ENCODE data around the gene TBX21. TPM values are rescaled to one million over a fixed set of nuclear protein-coding genes. Genes with fewer than 3 reads are reported as not detected.

TBX21 gene
- total RNA-seq, 2 experiments from 2014 or later = 61.7 to 61.9 TPM

GRCh38 chr17:47704736-47705135 is 28.3 kb upstream of the TBX21 start:
- Mint-ChIP-seq H3K4me3 (peak overlapping the region; percentile 76), H3K4me1 (peaks cover 71% of the 10 kb centered on the region), H3K9me3 (no peaks in the 10 kb centered on the region), H3K27ac (peak overlapping the region; percentile 97), H3K36me3 (peaks cover 14% of the 10 kb centered on the region), H3K27me3 (no peaks in the 10 kb centered on the region)
- DNase-seq = no peak

DNA sequence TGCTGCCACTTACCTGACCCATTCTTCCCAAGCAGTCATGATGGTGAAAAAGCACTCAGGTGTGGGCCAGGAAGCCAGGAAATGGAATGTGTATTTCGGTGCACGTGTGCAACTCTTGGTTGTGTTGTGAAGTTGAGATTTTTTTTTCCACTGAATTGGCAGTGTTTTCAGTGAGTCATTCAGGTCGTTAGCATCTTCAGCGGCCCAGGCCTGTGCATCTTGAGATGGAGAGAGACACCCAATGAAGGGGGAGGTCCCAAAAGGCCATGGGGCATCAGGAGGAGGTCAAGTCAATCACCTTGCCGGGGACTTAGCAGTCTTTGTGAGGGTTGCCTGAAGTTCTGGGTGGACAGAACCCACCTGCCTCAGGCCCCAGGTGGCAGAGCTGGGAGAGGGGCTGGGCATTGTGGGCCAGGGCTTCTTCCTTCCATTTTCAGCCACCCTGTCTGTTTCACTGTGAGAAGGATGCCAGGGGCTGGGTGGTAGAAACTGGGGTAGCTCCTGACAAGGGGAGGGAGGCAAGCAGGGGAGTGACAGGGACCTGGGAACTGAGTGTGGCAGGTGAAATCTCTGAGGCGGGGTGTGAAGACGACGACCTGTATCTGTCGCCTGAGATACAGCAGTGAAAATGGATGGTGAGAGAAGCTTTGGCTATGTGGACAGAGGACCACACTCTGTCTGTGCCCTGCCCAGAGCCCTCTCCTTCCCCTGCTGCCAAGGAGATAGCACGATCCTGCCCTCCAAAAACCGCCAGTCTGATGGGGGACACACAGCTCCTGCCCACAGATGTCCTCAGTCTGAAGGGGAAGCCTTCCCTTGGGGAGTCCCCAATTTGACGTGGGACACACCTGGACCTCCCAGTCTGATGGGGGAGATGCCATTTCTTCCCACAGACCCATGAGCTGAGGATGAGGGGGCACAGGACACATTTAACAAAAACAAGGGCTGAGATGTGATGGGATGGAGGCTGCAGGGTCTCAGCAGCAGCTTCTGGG is 27.2 kb upstream of the TBX21 start:
- Mint-ChIP-seq H3K4me3 (peak overlapping the region; percentile 76), H3K4me1 (peaks cover 74% of the 10 kb centered on the region), H3K36me3 (peaks cover 17% of the 10 kb centered on the region), H3K27me3 (no peaks in the 10 kb centered on the region), H3K9me3 (no peaks in the 10 kb centered on the region), H3K27ac (peak overlapping the region; percentile 97)
- DNase-seq = peak; percentile 71

- peak overlapping the region; percentile 97 for H3K27ac Mint-ChIP-seq
- H3K4me3 Mint-ChIP-seq = no peak overlapping the region
- H3K9me3 Mint-ChIP-seq = no peaks in the 10 kb centered on the region
- no peak for DNase-seq
- H3K27me3 Mint-ChIP-seq = no peaks in the 10 kb centered on the region
- H3K36me3 Mint-ChIP-seq = peaks cover 24% of the 10 kb centered on the region
- peaks cover 73% of the 10 kb centered on the region for H3K4me1 Mint-ChIP-seq
Observed at GRCh38 chr17:47707056-47707804, 25.8 kb upstream of the TBX21 start.

DNA sequence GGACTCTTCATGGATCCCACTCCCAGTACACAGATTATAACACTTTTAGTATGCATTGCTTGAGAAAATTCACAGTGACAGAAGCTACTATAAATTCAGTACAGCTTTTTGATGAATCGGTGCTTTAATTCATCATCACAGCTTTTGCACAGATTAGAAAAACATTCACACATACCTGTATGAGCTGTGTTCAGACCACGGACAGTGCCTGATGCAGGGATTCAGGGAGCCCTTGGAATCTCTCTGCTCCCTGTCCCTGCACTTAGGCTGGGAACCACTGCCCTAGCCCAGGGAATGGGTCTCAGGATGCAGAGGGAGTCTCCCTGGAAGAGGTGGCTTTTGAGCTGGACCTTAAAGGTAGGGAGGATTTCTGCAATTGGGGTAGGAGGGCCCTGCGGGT is 25.2 kb upstream of the TBX21 start:
- Mint-ChIP-seq H3K9me3 (no peaks in the 10 kb centered on the region), H3K27ac (no peak overlapping the region), H3K27me3 (no peaks in the 10 kb centered on the region), H3K36me3 (peaks cover 24% of the 10 kb centered on the region), H3K4me3 (no peak overlapping the region), H3K4me1 (peaks cover 75% of the 10 kb centered on the region)
- no peak for DNase-seq

DNA sequence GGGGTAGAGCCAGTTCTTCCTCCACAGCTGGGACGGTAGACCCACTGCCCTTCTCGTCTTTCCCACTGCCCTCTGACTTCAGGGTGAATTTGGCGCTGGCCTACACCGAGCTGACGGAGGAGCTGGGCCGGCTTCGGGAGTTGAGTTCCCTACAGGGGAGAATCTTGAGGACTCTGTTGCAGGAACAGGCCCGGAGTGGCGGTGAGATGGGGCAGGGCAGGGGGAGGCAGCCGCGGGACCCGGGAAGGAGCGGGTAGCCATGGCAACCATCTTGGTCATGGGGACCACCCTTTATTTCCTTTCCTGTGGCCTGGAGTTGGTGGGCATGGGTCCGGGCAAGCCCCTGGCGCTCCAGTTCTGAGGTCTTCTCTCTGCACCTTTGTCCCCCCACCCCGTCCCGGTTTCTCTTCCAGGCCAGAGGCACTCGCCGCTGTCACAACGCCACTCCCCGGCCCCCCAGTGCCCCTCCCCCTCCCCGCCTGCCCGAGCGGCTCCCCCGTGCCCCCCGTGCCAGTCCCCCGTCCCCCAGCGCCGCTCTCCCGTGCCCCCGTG is 24.6 kb upstream of the TBX21 start:
- no peak for DNase-seq
- H3K36me3 Mint-ChIP-seq = peaks cover 24% of the 10 kb centered on the region
- H3K4me1 Mint-ChIP-seq = peaks cover 73% of the 10 kb centered on the region
- no peaks in the 10 kb centered on the region for H3K9me3 Mint-ChIP-seq
- H3K27ac Mint-ChIP-seq = no peak overlapping the region
- no peaks in the 10 kb centered on the region for H3K27me3 Mint-ChIP-seq
- H3K4me3 Mint-ChIP-seq = no peak overlapping the region

DNA sequence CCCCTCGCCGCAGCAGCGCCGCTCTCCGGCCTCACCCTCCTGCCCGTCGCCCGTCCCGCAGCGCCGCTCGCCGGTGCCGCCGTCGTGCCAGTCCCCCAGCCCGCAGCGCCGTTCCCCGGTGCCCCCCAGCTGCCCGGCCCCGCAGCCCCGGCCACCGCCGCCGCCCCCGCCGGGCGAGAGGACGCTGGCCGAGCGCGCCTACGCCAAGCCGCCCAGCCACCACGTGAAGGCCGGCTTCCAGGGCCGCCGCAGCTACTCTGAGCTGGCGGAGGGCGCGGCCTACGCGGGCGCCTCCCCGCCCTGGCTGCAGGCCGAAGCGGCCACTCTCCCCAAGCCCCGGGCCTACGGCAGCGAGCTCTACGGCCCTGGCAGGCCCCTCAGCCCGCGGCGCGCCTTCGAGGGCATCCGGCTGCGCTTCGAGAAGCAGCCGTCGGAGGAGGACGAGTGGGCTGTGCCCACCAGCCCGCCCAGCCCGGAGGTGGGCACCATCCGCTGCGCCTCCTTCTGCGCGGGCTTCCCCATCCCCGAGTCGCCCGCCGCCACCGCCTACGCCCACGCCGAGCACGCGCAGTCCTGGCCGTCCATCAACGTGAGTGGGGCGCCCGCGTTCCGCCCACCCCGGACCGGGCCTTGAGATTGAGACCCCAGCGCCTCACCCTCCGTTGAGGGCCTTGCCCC is 24.0 kb upstream of the TBX21 start:
- H3K27ac Mint-ChIP-seq = no peak overlapping the region
- H3K4me1 Mint-ChIP-seq = peaks cover 68% of the 10 kb centered on the region
- no peak for DNase-seq
- H3K27me3 Mint-ChIP-seq = no peaks in the 10 kb centered on the region
- H3K9me3 Mint-ChIP-seq = no peaks in the 10 kb centered on the region
- H3K4me3 Mint-ChIP-seq = no peak overlapping the region
- H3K36me3 Mint-ChIP-seq = peaks cover 20% of the 10 kb centered on the region

GRCh38 chr17:47709594-47709993 is 23.4 kb upstream of the TBX21 start:
- peaks cover 66% of the 10 kb centered on the region for H3K4me1 Mint-ChIP-seq
- H3K4me3 Mint-ChIP-seq = no peak overlapping the region
- no peaks in the 10 kb centered on the region for H3K9me3 Mint-ChIP-seq
- no peak for DNase-seq
- peak overlapping the region; percentile 8 for H3K27ac Mint-ChIP-seq
- no peaks in the 10 kb centered on the region for H3K27me3 Mint-ChIP-seq
- H3K36me3 Mint-ChIP-seq = peaks cover 16% of the 10 kb centered on the region

- Mint-ChIP-seq H3K27me3 (no peaks in the 10 kb centered on the region), H3K4me1 (peaks cover 60% of the 10 kb centered on the region), H3K27ac (peak overlapping the region; percentile 50)
Observed at GRCh38 chr17:47711366-47712099, 21.5 kb upstream of the TBX21 start.

GRCh38 chr17:47712330-47713023 is 20.6 kb upstream of the TBX21 start:
- H3K27me3 Mint-ChIP-seq = no peaks in the 10 kb centered on the region
- peak overlapping the region; percentile 50 for H3K27ac Mint-ChIP-seq
- no peak for DNase-seq
- no peaks in the 10 kb centered on the region for H3K9me3 Mint-ChIP-seq
- peaks cover 12% of the 10 kb centered on the region for H3K36me3 Mint-ChIP-seq
- no peak overlapping the region for H3K4me3 Mint-ChIP-seq
- H3K4me1 Mint-ChIP-seq = peaks cover 60% of the 10 kb centered on the region

More at GRCh38 chr17:47711366-47712099, 21.5 kb upstream of the TBX21 start:
- H3K4me3 Mint-ChIP-seq = no peak overlapping the region
- no peak for DNase-seq
- no peaks in the 10 kb centered on the region for H3K9me3 Mint-ChIP-seq
- H3K36me3 Mint-ChIP-seq = peaks cover 12% of the 10 kb centered on the region

- Mint-ChIP-seq H3K27ac (no peak overlapping the region), H3K4me1 (peaks cover 74% of the 10 kb centered on the region), H3K27me3 (no peaks in the 10 kb centered on the region), H3K36me3 (peaks cover 12% of the 10 kb centered on the region), H3K4me3 (no peak overlapping the region), H3K9me3 (no peaks in the 10 kb centered on the region)
- no peak for DNase-seq
Observed at GRCh38 chr17:47713980-47714700, 18.9 kb upstream of the TBX21 start.

DNA sequence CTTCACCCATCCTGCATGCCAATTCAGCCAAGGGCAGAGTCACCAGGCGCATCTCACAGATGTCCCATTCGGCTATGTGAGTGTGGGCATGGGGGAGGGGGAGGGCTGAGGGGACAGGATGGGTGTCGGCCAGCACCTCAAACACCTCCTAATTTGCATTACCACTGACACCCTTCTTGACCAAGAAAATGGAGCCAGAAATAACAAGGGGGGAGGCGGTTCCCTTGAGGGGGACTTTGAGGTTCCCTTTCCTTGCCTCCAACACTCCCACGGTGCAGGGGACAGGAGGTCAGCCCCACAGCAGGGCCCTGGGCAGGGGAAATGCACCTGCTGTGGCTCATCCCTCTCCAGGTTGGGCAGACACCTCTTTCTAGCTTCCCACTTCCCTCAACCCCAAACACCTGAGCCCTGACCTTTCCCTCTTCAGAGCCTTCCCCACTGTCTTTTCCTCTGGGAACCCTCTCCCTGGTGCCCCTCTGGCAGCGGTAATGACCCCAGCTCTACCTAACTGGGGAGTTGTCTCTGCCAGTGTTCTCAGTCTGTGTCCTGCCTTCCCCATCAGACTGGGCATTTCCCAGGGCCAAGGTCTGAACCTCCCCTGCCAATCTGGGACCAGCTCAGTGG is 18.2 kb upstream of the TBX21 start:
- Mint-ChIP-seq H3K27ac (peak overlapping the region; percentile 30), H3K27me3 (no peaks in the 10 kb centered on the region), H3K4me3 (no peak overlapping the region), H3K4me1 (peaks cover 78% of the 10 kb centered on the region), H3K36me3 (peaks cover 12% of the 10 kb centered on the region), H3K9me3 (no peaks in the 10 kb centered on the region)
- no peak for DNase-seq

- Mint-ChIP-seq H3K27ac (peak overlapping the region; percentile 69), H3K27me3 (no peaks in the 10 kb centered on the region), H3K4me1 (peaks cover 82% of the 10 kb centered on the region), H3K36me3 (peaks cover 7% of the 10 kb centered on the region), H3K4me3 (no peak overlapping the region), H3K9me3 (no peaks in the 10 kb centered on the region)
- DNase-seq = no peak
Observed at GRCh38 chr17:47715669-47716325, 17.2 kb upstream of the TBX21 start.

Measured in activated naive CD8-positive, alpha-beta T cell treated with anti-CD3 and anti-CD28 coated beads for 36 hours (primary cell).